Activated CD8-positive, alpha-beta T cell treated with anti-CD3 and anti-CD28 coated beads for 36 hours (primary cell): Measurements from ENCODE around the gene MAN1A2. TPM values are rescaled to one million over a fixed set of nuclear protein-coding genes. Genes with fewer than 3 reads are reported as not detected.
"Not testable (repeated sequence)": the region's sequence is repeated elsewhere in the genome, so short reads cannot be mapped to it uniquely, and the experiment has no call there.

Experiments used
- ATAC-seq: fragments of 200-7000 bp; cut with Tn5 transposase; one replicate; pipeline ENCODE4 v1.10.0; 2021; ENCODE audit warnings: mild to moderate bottlenecking, moderate library complexity
- CTCF ChIA-PET: fragments of 350-600 bp; sonication (Branson Sonifier 250); formaldehyde crosslinking; loops from one replicate; lab custom pipeline; 2021; ENCODE audit warnings: antibody characterized with exemption; lab: Charles Lee
- POLR2A ChIA-PET: fragments of 350-600 bp; sonication (Branson Sonifier 250); formaldehyde crosslinking; loops from one replicate; lab custom pipeline; 2021; ENCODE audit warnings: antibody characterized with exemption; lab: Charles Lee
- DNase-seq: peaks from one replicate; pipeline ENCODE4 v3.0.0-alpha.2; 2020
- H3K27ac Mint-ChIP-seq: one replicate; pipeline ENCODE4 v1.8.0; 2021; ENCODE audit warnings: mild to moderate bottlenecking, mixed read lengths
- H3K27me3 Mint-ChIP-seq: one replicate; pipeline ENCODE4 v1.8.0; 2021; ENCODE audit warnings: mixed read lengths
- H3K36me3 Mint-ChIP-seq: one replicate; pipeline ENCODE4 v1.8.0; 2021; ENCODE audit warnings: low read depth, mixed read lengths
- H3K4me1 Mint-ChIP-seq: one replicate; pipeline ENCODE4 v1.8.0; 2021; ENCODE audit warnings: low read depth, mixed read lengths
- H3K4me3 Mint-ChIP-seq: one replicate; pipeline ENCODE4 v1.8.0; 2021; ENCODE audit warnings: mild to moderate bottlenecking, moderate library complexity, mixed read lengths
- H3K9me3 Mint-ChIP-seq: one replicate; pipeline ENCODE4 v1.8.0; 2021; ENCODE audit warnings: mixed read lengths
- CTCF ChIP-seq: fragments of 200-600 bp; IDR thresholded peaks from one replicate; pipeline ENCODE4 v1.8.0; 2022; ENCODE audit warnings: antibody characterized with exemption, mild to moderate bottlenecking
- intact Hi-C: fragments of 100-400 bp; cut with micrococcal nuclease; formaldehyde crosslinking; loops from one replicate; pipeline ENCODE4 v1.10.0; 2022
- total RNA-seq, 2 experiments: library from RNA; stranded (reverse); gene quantifications; one replicate each; pipeline ENCODE4 v1.2.3, GENCODE V29; 2021

The MAN1A2 gene
- total RNA-seq, 2 experiments from 2014 or later: 18.3 to 21.1 TPM

DNA sequence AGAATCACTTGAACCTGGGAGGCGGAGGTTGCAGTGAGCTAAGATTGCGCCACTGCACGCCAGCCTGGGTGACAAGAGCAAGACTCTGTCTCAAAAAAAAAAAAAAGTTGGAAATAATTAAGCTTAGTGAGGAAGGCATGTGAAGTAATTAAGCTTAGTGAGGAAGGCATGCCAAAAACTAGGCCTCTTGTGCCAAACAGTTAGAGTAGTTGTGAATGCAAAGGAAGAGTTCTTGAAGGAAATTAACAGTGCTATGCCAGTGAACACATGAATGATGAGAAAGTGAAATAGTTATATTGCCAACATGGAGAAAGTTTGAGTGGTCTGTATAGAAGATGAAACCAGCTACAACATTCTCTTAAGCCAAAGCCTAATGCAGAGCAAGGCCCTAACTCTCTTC is 85.0 kb downstream of the MAN1A2 start:
- TF ChIP-seq CTCF: no peak
- no peak for ATAC-seq
- no peaks in the 10 kb centered on the region for H3K27me3 Mint-ChIP-seq
- no peak for DNase-seq
- no peak overlapping the region for H3K4me3 Mint-ChIP-seq
- peaks cover 48% of the 10 kb centered on the region for H3K36me3 Mint-ChIP-seq
- no peaks in the 10 kb centered on the region for H3K4me1 Mint-ChIP-seq
- ChIA-PET POLR2A (no interaction called here), CTCF (interaction anchor here (1.4 kb wide), 1 partner anchor 302 kb away, joined by 3 read pairs; no protein-coding TSS in a partner anchor)
- no peak overlapping the region for H3K27ac Mint-ChIP-seq
- peaks cover 12% of the 10 kb centered on the region for H3K9me3 Mint-ChIP-seq
- intact Hi-C loops: no loop called here

GRCh38 chr1:117453958-117454357 is 86.7 kb downstream of the MAN1A2 start:
- H3K27me3 Mint-ChIP-seq: no peaks in the 10 kb centered on the region
- peaks cover 38% of the 10 kb centered on the region for H3K36me3 Mint-ChIP-seq
- H3K27ac Mint-ChIP-seq: no peak overlapping the region
- DNase-seq (no peak), ATAC-seq (no peak)
- no peaks in the 10 kb centered on the region for H3K4me1 Mint-ChIP-seq
- CTCF ChIA-PET: no interaction called here
- intact Hi-C loops: no loop called here
- POLR2A ChIA-PET: no interaction called here
- no peak for TF ChIP-seq CTCF
- H3K4me3 Mint-ChIP-seq: no peak overlapping the region
- H3K9me3 Mint-ChIP-seq: peaks cover 8% of the 10 kb centered on the region

- H3K4me1 Mint-ChIP-seq, H3K27me3 Mint-ChIP-seq, H3K27ac Mint-ChIP-seq, CTCF ChIA-PET, DNase-seq, intact Hi-C loops, H3K4me3 Mint-ChIP-seq, H3K9me3 Mint-ChIP-seq, ATAC-seq, POLR2A ChIA-PET: not testable (repeated sequence)
- H3K36me3 Mint-ChIP-seq: peaks cover 12% of the 10 kb centered on the region
These were observed 91.2 kb downstream of the MAN1A2 start for GRCh38 chr1:117458410-117458809.

DNA sequence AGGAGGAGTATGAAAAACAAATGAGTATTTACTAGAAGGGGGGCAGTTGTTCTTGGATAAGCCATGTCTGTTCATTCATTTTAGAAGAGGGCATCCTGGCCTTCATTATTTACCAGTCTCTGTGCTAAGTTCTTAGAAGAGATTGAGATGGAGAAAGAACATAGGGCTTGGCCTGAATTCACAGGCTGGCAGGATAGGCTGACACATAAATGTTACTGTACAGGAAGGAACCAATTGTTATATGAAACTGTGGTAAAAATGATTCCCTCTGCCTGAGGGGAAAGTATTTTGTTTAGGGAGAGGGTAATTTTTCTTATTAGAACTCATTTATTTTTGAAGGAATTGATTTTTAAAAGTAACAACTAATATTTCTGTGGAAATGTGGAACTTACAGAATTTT is 99.5 kb downstream of the MAN1A2 start:
- H3K27ac Mint-ChIP-seq: no peak overlapping the region
- intact Hi-C loops: no loop called here
- no peak overlapping the region for H3K4me3 Mint-ChIP-seq
- CTCF ChIA-PET: no interaction called here
- ATAC-seq (no peak), DNase-seq (no peak)
- peaks cover 26% of the 10 kb centered on the region for H3K36me3 Mint-ChIP-seq
- POLR2A ChIA-PET: no interaction called here
- H3K9me3 Mint-ChIP-seq: no peaks in the 10 kb centered on the region
- TF ChIP-seq CTCF: no peak
- H3K4me1 Mint-ChIP-seq: no peaks in the 10 kb centered on the region
- no peaks in the 10 kb centered on the region for H3K27me3 Mint-ChIP-seq

- intact Hi-C loops: no loop called here
- Mint-ChIP-seq H3K27me3 (no peaks in the 10 kb centered on the region), H3K9me3 (no peaks in the 10 kb centered on the region), H3K4me3 (no peak overlapping the region), H3K27ac (no peak overlapping the region), H3K36me3 (peaks cover 26% of the 10 kb centered on the region), H3K4me1 (no peaks in the 10 kb centered on the region)
- ChIA-PET CTCF (no interaction called here), POLR2A (no interaction called here)
- no peak for TF ChIP-seq CTCF
- ATAC-seq: no peak
- DNase-seq: no peak
These were observed 100.1 kb downstream of the MAN1A2 start for GRCh38 chr1:117467336-117467735.

GRCh38 chr1:117473063-117473462 is 105.8 kb downstream of the MAN1A2 start:
- intact Hi-C loops: no loop called here
- CTCF ChIA-PET: interaction anchor here (0.9 to 1.6 kb wide), 2 partner anchors 9 to 11 kb away, joined by 3 read pairs; no protein-coding TSS in a partner anchor

DNA sequence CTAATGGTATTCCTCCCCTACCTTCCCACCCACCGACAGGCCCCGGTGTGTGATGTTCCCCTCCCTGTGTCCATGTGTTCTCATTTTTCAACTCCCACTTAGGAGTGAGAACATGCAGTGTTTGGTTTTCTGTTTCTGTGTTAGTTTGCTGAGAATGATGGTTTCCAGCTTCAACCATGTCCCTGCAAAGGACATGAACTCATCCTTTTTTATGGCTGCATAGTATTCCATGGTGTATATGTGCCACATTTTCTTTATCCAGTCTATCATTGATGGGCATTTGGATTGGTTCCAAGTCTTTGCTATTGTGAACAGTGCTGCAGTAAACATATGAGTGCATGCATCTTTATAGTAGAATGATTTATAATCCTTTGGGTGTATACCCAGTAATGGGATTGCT is 108.2 kb downstream of the MAN1A2 start:
- POLR2A ChIA-PET, H3K27ac Mint-ChIP-seq, H3K9me3 Mint-ChIP-seq, H3K4me1 Mint-ChIP-seq, CTCF ChIA-PET, intact Hi-C loops, H3K27me3 Mint-ChIP-seq, ATAC-seq, DNase-seq, H3K4me3 Mint-ChIP-seq: not testable (repeated sequence)
- H3K36me3 Mint-ChIP-seq: peaks cover 56% of the 10 kb centered on the region

More at GRCh38 chr1:117473063-117473462, 105.8 kb downstream of the MAN1A2 start:
- ATAC-seq (no peak), DNase-seq (no peak)
- Mint-ChIP-seq H3K27me3 (no peaks in the 10 kb centered on the region), H3K36me3 (peaks cover 45% of the 10 kb centered on the region), H3K4me3 (no peak overlapping the region), H3K27ac (no peak overlapping the region), H3K9me3 (peaks cover 5% of the 10 kb centered on the region), H3K4me1 (no peaks in the 10 kb centered on the region)
- POLR2A ChIA-PET: no interaction called here
- TF ChIP-seq CTCF: no peak
